ENCODE results near the gene C1QTNF12. TPM values are rescaled to one million over a fixed set of nuclear protein-coding genes. Genes with fewer than 3 reads are reported as not detected.

C1QTNF12 gene
- total RNA-seq, 1 experiment from 2014 or later, result 0.57 TPM

DNA sequence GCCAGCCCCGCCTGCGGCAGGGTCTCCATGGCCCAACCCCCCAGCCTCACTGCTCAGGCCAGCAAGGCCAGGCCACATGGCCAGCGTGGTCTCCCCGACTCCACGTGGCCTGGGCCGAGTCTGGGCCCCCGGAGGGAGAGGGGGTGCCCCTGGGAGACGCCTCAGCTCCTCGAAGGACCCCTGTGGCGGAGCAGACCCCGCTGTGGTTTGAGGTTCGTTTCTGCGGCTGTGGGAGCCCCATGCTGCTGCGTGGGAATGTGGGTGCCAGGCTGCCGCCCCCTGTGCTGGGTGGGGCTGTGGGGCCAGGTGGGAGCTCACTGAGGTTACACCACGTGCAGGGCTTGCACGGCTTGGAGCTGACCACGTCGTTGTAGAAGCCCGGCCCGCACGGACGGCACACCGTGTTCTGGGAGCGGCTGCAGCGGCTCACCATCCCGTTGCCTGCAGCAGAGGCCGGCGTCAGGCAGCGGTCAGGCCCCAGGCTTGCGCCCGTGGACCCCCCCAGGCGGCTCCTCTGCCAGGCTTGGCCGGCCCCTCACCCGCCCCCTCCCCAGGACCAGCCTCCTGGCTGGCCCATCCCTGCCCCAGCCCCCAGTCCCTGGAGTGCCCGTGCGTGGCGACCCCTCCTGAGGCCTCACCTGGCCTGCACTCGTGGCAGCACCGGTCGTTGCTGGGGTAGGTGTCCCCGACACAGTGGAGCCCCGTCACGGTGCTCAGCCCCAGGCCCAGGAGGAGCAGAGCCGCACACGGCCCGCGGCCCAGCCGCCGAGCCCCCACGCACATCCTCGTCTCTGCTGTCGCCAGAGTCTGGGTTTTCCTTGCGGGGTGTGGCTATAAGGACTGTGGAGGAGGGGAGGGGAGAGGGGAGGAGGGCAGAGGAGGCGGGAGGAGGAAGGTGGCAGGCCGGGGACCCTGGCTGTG lies 32.9 kb downstream of the C1QTNF12 start, which contains the start of gene TNFRSF4:
TSS of gene TNFRSF4 (minus strand) at position 809 of the 921 bp plus-strand sequence. CDS start at position 783, 26 bp downstream.
- no peak for DNase-seq (ENCODE audit: low read depth)

DNA sequence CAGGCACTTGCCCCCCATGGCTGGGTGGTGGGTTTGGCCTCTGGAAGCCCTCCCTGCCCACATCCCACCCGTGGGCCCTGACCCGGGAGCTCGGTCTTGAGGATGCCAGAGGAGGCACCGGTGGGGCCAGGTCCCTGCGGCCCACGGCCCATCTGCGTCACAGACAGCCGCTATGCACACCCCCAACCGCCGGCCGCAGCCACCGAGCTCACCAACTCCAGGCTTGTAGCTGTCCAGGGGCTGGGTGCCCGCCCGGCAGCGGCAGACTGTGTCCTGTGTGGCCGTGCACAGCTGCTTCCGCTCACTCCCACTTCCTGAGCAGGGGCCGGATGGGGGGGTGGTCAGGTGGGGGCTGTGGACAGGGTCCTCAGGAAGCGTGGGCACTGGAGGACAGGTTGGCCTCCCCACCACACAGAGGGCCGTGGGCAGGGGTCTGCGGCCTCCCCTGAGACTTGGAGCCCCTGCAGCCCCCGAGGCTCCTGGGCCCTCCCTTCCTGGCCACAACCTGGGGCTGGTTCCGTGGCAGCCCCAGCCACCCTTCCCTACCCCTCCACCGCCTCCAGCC lies 33.7 kb downstream of the C1QTNF12 start:
- DNase-seq (ENCODE audit: low read depth), result peak; percentile 37

GRCh38 chr1:1211541-1212441 lies 34.7 kb downstream of the C1QTNF12 start:
- no peak for DNase-seq (ENCODE audit: low read depth)

DNA sequence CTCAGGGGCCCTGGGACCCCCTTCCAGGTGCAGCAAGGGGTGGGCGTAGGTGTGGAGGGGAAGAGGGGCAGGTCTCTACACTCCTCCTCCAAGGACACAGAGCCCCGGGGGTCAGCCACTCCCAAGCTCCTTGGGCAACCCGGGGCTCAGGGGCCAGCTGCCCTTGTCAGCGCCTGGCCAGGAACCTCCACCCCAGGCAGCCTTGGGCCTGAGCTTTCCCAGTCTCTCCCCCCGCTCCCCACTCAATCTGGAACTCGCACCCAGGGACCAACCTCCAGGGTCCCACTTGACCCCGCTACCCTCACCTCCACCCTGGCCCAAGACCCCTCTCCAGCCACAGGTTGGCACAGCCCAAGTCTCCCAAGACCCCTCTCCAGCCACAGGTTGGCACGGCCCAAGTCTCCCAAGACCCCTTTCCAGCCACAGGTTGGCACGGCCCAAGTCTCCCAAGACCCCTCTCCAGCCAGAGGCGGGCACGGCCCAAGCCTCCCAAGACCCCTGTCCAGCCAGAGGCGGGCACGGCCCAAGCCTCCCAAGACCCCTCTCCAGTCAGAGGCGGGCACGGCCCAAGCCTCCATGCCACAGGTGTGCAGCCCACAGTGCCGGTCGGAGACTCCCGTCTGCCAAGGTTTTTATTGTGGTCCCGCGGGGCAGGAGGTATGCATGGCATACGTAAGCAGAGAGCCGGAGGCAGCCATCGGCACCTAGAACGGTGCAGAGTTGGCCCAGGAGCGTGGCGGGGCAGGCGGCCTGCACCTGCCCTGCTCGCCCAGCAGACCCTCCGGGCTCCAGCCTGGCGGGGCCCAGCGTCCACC lies 35.6 kb downstream of the C1QTNF12 start:
- no peak for DNase-seq (ENCODE audit: low read depth)

DNA sequence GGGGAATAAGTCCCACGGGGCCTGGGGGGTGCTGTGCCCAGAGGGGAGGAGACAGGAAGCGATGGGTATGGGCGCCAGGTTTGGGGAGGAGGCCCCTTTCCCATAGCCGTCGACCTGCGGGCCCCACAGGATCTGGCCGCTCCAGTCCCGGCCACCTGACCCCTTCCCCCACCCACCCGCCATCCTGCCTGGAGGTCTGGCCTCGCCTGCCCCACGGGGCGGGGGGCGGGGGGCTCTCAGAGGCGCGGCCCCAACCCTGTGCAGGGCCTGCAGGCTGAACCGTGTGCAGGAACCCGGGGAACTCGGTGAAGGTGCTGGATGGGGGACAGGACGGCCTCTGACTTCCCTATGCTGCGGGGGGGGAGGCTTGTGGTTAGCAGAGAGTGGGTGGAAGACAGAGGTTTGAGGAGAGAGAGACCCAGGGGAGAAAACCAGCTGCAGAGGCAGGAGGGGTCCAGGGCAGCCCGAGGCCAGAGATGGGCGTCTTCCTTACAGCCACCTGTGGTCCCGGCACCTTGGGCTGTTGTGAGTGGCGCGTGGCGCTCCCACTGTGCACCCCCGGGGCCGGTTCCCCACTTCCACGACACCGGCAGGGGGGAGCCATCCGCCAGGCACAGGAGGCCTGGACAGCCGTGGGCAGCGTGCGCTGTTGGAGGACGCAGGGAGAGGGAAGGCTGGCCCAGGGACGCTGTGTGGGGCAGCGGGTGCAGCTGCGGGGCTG lies 37.6 kb downstream of the C1QTNF12 start:
- peak; percentile 23 for DNase-seq (ENCODE audit: low read depth)

DNA sequence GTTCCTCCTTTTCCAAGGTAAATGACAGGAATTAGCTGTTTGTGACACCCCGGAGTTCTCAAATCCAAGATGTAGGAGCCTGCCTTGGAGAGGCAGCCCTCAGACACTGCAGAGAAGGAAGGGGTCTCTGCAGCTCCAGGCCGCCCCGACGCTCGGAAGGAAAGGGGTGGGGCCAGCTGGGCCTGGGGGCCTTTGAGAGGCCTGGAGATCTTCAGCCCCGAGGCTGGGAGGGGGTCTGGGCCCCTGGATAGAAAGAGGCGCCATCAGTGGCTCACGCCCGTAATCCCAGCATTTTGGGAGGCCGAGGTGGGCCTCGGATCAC lies 39.0 kb downstream of the C1QTNF12 start:
- DNase-seq (ENCODE audit: low read depth), result no peak

DNA sequence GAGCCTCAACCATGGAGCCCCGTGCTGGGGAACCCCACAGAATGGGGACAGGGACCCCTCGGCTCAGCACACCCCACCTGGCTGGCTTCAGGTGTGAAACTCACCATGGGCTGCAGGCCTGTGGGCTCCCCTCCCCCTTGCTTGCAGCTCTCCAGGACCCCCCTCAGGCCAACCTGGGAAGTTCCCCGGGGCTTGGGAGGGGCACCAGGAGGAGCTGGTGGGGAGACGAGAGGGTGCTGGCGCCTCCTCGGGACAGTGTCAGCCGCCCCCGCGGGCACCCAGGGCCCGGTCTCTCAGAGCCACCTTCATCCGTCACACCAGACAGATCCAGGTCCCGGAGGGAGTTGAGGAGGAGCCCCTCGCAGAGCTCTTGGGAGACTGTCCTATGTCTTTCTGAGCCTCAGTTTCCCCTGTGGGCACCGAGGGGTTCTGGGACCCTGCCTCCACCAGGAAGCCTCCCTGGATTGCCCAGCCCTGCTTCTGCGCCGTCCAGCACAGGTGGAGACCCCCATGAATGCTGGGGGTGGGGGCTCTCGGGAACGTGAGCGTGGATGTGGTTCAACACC lies 39.5 kb downstream of the C1QTNF12 start:
- no peak for DNase-seq (ENCODE audit: low read depth)

- no peak for DNase-seq (ENCODE audit: low read depth)
Measured at GRCh38 chr1:1206376-1206965, 40.1 kb downstream of the C1QTNF12 start, which contains the start of gene TNFRSF18. Gene TNFRSF18 (minus strand): TSS chr1:1206592. CDS start chr1:1206571, 21 bp downstream.

DNA sequence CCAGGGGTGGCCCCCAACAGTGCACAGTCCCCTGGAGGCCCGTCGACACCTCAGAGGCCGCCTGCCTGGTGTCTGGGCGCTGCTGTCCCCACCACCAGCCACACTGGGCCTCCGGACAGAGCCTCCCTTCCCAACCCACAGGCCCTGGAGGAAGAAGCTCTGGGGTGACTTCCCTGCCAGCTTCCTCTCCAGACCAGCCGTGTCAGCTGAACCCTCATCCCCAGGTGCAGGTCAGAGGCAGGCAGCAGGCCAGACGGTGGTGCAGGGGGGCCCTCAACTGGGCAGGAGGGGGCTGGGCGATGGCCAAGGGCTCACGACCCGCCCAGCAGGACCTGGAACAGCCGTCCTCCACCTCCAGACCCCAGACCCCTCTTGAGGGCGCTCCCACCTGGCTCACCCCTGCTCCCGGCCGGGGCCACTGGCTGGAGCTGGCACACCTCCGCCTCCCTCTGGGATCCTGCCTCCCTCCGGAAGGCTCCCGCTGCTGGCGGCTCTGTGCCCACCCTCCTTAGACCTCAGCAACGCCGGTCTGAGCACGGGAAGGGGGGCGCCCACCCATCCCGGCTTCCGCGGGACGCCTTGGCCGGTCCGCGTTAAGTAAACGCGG lies 40.6 kb downstream of the C1QTNF12 start:
- DNase-seq (ENCODE audit: low read depth), result no peak

DNA sequence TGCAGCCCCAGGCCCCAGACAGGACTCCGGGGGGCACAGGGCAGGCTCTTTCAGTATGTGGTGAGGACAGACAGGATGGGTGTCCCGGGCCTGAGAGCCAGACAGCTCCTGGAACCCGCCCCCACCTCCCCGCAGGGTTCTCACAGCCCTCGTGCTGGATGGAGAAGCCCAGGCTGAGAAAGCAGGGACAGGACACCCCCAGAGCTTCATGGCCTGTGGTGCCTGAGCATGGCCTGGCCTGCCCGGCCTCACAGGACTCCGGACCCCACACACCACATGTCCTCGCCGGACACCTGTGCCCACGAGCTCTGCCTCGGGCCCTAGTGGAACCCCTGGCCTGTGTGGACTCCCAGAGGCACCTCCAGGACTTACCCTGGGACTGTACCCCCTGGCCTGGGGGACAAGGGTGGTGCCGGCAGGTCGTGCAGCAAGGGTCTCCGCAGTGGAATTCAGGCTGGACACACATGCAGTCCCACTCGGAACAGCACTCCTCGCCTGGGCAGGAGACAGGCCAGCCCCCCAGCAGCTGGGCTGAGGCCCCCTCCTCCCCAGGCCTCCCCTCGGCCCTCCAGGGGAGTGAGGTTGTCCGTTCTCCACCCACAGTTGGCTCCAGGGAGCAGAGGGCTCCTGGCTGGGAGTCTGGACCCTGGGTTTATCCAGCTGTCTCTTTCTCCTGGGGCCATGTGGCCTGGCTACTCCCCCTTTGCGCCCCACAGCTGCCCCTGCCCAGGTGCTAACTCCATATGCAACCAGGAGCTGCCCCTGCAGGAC lies 41.3 kb downstream of the C1QTNF12 start:
- DNase-seq (ENCODE audit: low read depth), result no peak

GRCh38 chr1:1204425-1204920 lies 42.0 kb downstream of the C1QTNF12 start:
- no peak for DNase-seq (ENCODE audit: low read depth)

DNA sequence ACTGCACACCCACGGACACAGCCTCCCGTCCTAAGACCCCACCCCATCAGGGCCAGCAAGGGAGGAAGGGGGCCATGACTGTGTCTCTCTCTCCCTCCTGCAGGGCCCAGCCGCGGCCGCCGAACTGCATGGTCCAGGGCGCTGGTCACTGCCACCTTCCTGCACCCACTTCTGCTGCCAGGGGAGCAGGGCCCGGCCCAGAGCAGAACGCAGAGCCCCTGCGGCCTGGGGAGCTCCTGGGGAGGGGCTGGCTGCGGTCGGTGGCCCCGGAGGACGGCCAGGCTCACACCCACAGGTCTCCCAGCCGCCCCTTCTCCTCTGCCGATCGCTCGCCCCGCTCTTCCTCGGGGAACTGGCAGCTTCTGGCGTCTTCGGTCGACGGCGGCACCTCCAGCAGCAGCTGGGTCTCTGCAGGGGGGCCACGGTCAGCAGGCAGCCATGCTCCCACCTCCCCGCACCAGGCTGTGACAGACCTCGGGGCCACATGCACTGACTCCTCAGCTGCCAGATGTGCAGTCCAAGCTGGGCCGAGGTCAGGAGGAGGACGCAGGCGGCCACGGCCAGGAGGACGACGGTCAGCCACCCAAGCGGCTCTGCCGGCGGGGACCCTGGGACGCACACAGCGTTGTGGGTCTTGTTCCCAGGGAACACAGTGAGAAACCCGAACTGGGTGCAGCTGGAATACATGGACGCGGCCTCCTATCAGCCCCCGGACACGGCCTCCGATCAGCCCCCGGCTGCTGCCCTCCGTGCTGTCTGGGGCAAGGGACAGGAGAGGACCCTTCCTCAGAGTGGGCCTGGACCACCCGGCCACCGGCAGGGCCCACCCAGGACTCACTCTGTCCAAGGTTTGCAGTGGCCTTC lies 42.7 kb downstream of the C1QTNF12 start:
- DNase-seq (ENCODE audit: low read depth), result no peak

DNA sequence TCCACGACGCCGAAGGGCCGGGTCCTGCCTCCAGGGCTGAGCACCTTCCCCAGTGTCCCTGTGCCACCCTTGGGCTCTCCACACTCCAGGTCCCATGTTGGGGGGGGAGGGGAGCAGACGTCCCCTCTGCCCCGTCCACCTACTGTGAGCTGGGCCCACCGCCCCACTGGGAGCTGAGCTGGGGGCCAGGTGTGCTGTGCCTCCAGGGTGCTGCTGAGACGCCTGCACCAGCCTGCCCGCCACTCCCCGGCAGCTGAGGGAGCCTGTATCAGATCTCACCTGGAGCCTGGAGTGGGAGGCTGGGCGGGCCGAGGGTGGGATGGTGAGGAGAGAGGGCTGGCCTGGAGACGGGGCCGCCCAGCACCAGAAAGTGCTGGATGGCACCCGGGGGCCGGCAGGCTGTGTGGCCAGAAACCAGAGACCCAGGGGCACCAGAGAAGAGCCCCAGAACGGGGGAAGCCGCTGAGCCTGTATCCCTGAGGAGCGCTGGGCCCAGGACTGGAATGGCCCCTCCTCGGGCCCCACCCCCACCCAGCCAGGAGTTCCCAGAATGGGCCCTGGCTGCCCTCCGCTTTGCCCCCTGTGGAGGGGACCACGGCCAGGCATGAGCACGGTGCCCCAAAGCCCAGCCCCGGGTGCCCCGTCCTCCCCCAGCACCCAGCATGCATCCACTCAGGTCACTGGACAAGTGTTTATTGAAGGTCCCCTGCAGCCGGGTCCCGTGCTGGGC lies 43.5 kb downstream of the C1QTNF12 start:
- DNase-seq (ENCODE audit: low read depth), result no peak

DNA sequence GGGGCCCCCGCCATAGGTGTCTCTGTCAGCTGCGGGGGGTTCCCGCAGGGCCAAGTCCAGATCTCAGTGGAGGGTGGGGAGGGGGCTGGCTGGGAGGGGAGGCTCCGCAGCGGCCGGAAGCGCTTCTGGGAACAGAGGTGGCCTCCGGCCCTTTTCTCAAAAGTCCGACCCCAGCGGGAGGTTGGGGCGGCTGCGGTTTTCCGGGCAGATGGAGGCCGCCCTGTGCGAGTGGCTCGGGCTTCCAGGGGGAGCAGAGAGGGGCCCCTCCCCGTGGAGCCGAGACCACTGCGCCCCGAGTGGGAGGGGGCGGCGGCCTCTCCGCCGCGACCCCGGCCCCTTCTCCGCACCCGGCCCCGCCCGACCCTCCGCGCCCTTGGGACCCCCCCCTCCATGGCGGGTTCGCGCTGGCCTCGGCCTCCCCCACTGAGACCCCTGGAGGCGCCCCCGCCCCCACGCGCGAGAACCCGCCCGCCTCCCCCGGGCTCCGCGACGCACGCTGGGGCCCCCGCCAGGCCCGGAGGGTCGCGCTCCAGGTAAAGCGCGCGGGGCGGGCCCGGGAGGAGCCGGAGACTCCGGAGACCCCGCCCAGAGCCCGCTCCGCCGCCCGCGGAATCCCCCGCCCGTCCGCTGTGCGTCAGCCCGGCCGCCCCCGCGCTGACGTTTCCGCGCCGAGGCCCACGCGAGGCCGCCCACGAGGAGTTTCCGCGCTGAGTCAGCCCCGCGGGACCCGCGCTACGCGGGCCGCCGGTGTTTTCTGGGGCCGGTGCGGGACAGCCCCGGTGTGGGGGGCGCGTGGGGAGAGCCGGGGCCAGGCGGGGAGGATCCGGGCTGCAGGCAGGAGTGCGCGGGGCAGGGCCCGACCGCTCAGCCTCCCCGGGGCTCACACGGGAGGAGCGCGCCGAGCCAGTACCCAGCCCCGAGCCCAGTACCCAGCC lies 45.4 kb downstream of the C1QTNF12 start:
- DNase-seq (ENCODE audit: low read depth), result no peak

All from LHCN-M2 (cell line).